Activated naive CD4-positive, alpha-beta T cell treated with anti-CD3 and anti-CD28 coated beads, Interleukin-2, amount 50 U/mL, for 72 hours (primary cell): ENCODE data around the gene GNL3. TPM values are rescaled to one million over a fixed set of nuclear protein-coding genes. Genes with fewer than 3 reads are reported as not detected.

ENCODE experiments used
- ATAC-seq, 2 donors: fragments of 150-1000 bp; cut with Tn5 transposase; 2 replicates each; pipeline ENCODE4 v1.10.0; 2021; ENCODE audit warnings: mild to moderate bottlenecking in 2 of 2, moderate library complexity in 2 of 2
- DNase-seq, 2 donors: peaks; one replicate each; pipeline ENCODE4 v3.0.0; 2021 to 2022; ENCODE audit warnings: low spot score in 2 of 2
- H3K27ac Mint-ChIP-seq, 2 donors: one replicate each; pipeline ENCODE4 v1.8.0; 2022; ENCODE audit warnings: mild to moderate bottlenecking in 2 of 2, mixed read lengths in 2 of 2
- H3K36me3 Mint-ChIP-seq, 2 donors: one replicate each; pipeline ENCODE4 v1.8.0; 2022; ENCODE audit warnings: mixed read lengths in 2 of 2
- H3K9me3 Mint-ChIP-seq, 2 donors: one replicate each; pipeline ENCODE4 v1.8.0; 2022; ENCODE audit warnings: mixed read lengths in 2 of 2
- total RNA-seq, 2 donors: library from RNA; stranded (reverse); gene quantifications; one replicate each; pipeline ENCODE4 v1.2.3, GENCODE V29; 2022

The GNL3 gene
- total RNA-seq, 2 donors from 2014 or later: 171 to 217 TPM

GRCh38 chr3:52731590-52731989 is 45.8 kb downstream of the GNL3 start:
- Mint-ChIP-seq H3K27ac (no peak overlapping the region), H3K36me3 (peaks cover 19 to 81% of the 10 kb centered on the region in 2 donors), H3K9me3 (peaks cover 8 to 22% of the 10 kb centered on the region in 2 donors)
- ATAC-seq (no peak), DNase-seq (no peak)

- Mint-ChIP-seq H3K9me3 (peaks cover 8 to 22% of the 10 kb centered on the region in 2 donors), H3K27ac (no peak overlapping the region), H3K36me3 (peaks cover 19 to 72% of the 10 kb centered on the region in 2 donors)
- ATAC-seq (no peak), DNase-seq (no peak)
These were observed 47.5 kb downstream of the GNL3 start for GRCh38 chr3:52733256-52733891.

GRCh38 chr3:52739730-52740129 is 53.9 kb downstream of the GNL3 start:
- no peak for DNase-seq
- ATAC-seq: no peak
- H3K9me3 Mint-ChIP-seq: no peaks in the 10 kb centered on the region
- no peak overlapping the region for H3K27ac Mint-ChIP-seq
- peaks cover 0 to 20% of the 10 kb centered on the region in 2 donors for H3K36me3 Mint-ChIP-seq

- peak in 1 of 2 donors; percentile 52 for ATAC-seq
- no peak overlapping the region for H3K27ac Mint-ChIP-seq
- DNase-seq: no peak
- no peaks in the 10 kb centered on the region for H3K9me3 Mint-ChIP-seq
- peaks cover 0 to 7% of the 10 kb centered on the region in 2 donors for H3K36me3 Mint-ChIP-seq
These were observed 56.7 kb downstream of the GNL3 start for GRCh38 chr3:52742418-52743041.

GRCh38 chr3:52743152-52743551 is 57.3 kb downstream of the GNL3 start:
- Mint-ChIP-seq H3K36me3 (peaks cover 0 to 7% of the 10 kb centered on the region in 2 donors), H3K27ac (no peak overlapping the region), H3K9me3 (no peaks in the 10 kb centered on the region)
- DNase-seq (no peak), ATAC-seq (no peak)

GRCh38 chr3:52743721-52744120 is 57.9 kb downstream of the GNL3 start:
- ATAC-seq (no peak), DNase-seq (no peak)
- Mint-ChIP-seq H3K36me3 (peaks cover 0 to 12% of the 10 kb centered on the region in 2 donors), H3K9me3 (no peaks in the 10 kb centered on the region), H3K27ac (no peak overlapping the region)

Other genes starting within 250 kb of the GNL3 start
- under 1 TPM; 0.20 to 0.33 TPM for gene SEMA3G, start 240.9 kb upstream of the GNL3 start, total RNA-seq
- 1 to 10 TPM; 6.6 to 8.4 TPM for gene TNNC1, start 232.0 kb upstream of the GNL3 start, total RNA-seq
- 100 to 1,000 TPM in 1 of 2 donors, 10 to 100 TPM in 1; 79.7 to 105 TPM for gene NISCH, start 230.4 kb upstream of the GNL3 start, total RNA-seq
- gene STAB1, start 190.7 kb upstream of the GNL3 start, total RNA-seq: under 1 TPM in 1 of 2 donors, not detected in 1; 0.36 TPM
- gene NT5DC2, start 152.2 kb upstream of the GNL3 start, total RNA-seq: 10 to 100 TPM; 26.5 to 30.6 TPM
- gene UQCC5, start 149.4 kb upstream of the GNL3 start, total RNA-seq: 10 to 100 TPM; 14.1 to 16.8 TPM
- gene PBRM1, start 119 bp upstream of the GNL3 start, total RNA-seq: 10 to 100 TPM; 69.5 to 70.1 TPM
- 10 to 100 TPM; 28.4 to 35.0 TPM for gene GLT8D1, start 19.8 kb downstream of the GNL3 start, total RNA-seq
- gene SPCS1, start 20.1 kb downstream of the GNL3 start, total RNA-seq: 100 to 1,000 TPM in 1 of 2 donors, 10 to 100 TPM in 1; 94.3 to 102 TPM
- gene NEK4, start 84.9 kb downstream of the GNL3 start, total RNA-seq: 10 to 100 TPM in 1 of 2 donors, 1 to 10 TPM in 1; 3.2 to 19.9 TPM
- gene ITIH1, start 91.6 kb downstream of the GNL3 start, total RNA-seq: not detected
- gene ITIH3, start 108.8 kb downstream of the GNL3 start, total RNA-seq: not detected
- 10 to 100 TPM in 1 of 2 donors, 1 to 10 TPM in 1; 1.5 to 16.5 TPM for gene ITIH4, start 144.6 kb downstream of the GNL3 start, total RNA-seq
- 1 to 10 TPM in 1 of 2 donors, under 1 TPM in 1; 0.51 to 3.6 TPM for gene MUSTN1, start 149.0 kb downstream of the GNL3 start, total RNA-seq
- 10 to 100 TPM; 16.6 to 24.0 TPM for gene STIMATE, start 211.5 kb downstream of the GNL3 start, total RNA-seq